Measurements from ENCODE around the gene KCNG1. TPM values are rescaled to one million over a fixed set of nuclear protein-coding genes. Genes with fewer than 3 reads are reported as not detected.

The KCNG1 gene
- total RNA-seq, 1 donor from 2014 or later, result 13.0 TPM

GRCh38 chr20:51029556-51029955, 6.6 kb upstream of the KCNG1 start:
- no peak for DNase-seq (ENCODE audit: low spot score)
- Mint-ChIP-seq H3K36me3 (ENCODE audit: low read depth) (peaks cover 1% of the 10 kb centered on the region), H3K4me1 (ENCODE audit: low read depth) (peaks cover 18% of the 10 kb centered on the region), H3K9me3 (ENCODE audit: low read depth) (peaks cover 4% of the 10 kb centered on the region), H3K27me3 (ENCODE audit: low read depth) (peaks cover 39% of the 10 kb centered on the region), H3K4me3 (ENCODE audit: unreplicated experiment) (no peak overlapping the region), H3K27ac (ENCODE audit: unreplicated experiment) (no peak overlapping the region)
- TF ChIP-seq CTCF (IDR thresholded peaks at IDR 0.05), result no peak

- DNase-seq (ENCODE audit: low spot score), result no peak
- no peak overlapping the region for H3K27ac Mint-ChIP-seq (ENCODE audit: unreplicated experiment)
- TF ChIP-seq CTCF (IDR thresholded peaks at IDR 0.05), result no peak
- H3K4me3 Mint-ChIP-seq (ENCODE audit: unreplicated experiment), result no peak overlapping the region
- H3K4me1 Mint-ChIP-seq (ENCODE audit: low read depth), result peaks cover 11% of the 10 kb centered on the region
- H3K36me3 Mint-ChIP-seq (ENCODE audit: low read depth), result peaks cover 1% of the 10 kb centered on the region
- peaks cover 4% of the 10 kb centered on the region for H3K9me3 Mint-ChIP-seq (ENCODE audit: low read depth)
- peaks cover 39% of the 10 kb centered on the region for H3K27me3 Mint-ChIP-seq (ENCODE audit: low read depth)
Observed at GRCh38 chr20:51028616-51029212, 5.8 kb upstream of the KCNG1 start.

GRCh38 chr20:51027035-51027795, 4.3 kb upstream of the KCNG1 start:
- Mint-ChIP-seq H3K4me1 (ENCODE audit: low read depth) (peaks cover 8% of the 10 kb centered on the region), H3K27ac (ENCODE audit: unreplicated experiment) (no peak overlapping the region), H3K27me3 (ENCODE audit: low read depth) (peaks cover 39% of the 10 kb centered on the region), H3K9me3 (ENCODE audit: low read depth) (peaks cover 4% of the 10 kb centered on the region), H3K4me3 (ENCODE audit: unreplicated experiment) (no peak overlapping the region), H3K36me3 (ENCODE audit: low read depth) (peaks cover 1% of the 10 kb centered on the region)
- no peak for TF ChIP-seq CTCF (IDR thresholded peaks at IDR 0.05)
- no peak for DNase-seq (ENCODE audit: low spot score)

GRCh38 chr20:51026269-51026668, 3.4 kb upstream of the KCNG1 start:
- H3K4me1 Mint-ChIP-seq (ENCODE audit: low read depth), result peaks cover 16% of the 10 kb centered on the region
- peaks cover 1% of the 10 kb centered on the region for H3K36me3 Mint-ChIP-seq (ENCODE audit: low read depth)
- peaks cover 32% of the 10 kb centered on the region for H3K27me3 Mint-ChIP-seq (ENCODE audit: low read depth)
- no peak overlapping the region for H3K4me3 Mint-ChIP-seq (ENCODE audit: unreplicated experiment)
- no peak for TF ChIP-seq CTCF (IDR thresholded peaks at IDR 0.05)
- no peak overlapping the region for H3K27ac Mint-ChIP-seq (ENCODE audit: unreplicated experiment)
- DNase-seq (ENCODE audit: low spot score), result no peak
- H3K9me3 Mint-ChIP-seq (ENCODE audit: low read depth), result no peaks in the 10 kb centered on the region

- Mint-ChIP-seq H3K4me1 (ENCODE audit: low read depth) (peaks cover 16% of the 10 kb centered on the region), H3K36me3 (ENCODE audit: low read depth) (peaks cover 1% of the 10 kb centered on the region), H3K9me3 (ENCODE audit: low read depth) (no peaks in the 10 kb centered on the region), H3K27ac (ENCODE audit: unreplicated experiment) (no peak overlapping the region), H3K27me3 (ENCODE audit: low read depth) (peaks cover 18% of the 10 kb centered on the region), H3K4me3 (ENCODE audit: unreplicated experiment) (no peak overlapping the region)
- TF ChIP-seq CTCF (IDR thresholded peaks at IDR 0.05), result no peak
- no peak for DNase-seq (ENCODE audit: low spot score)
Observed at GRCh38 chr20:51024761-51025160, 1.9 kb upstream of the KCNG1 start.
